Endodermal cell (in vitro differentiated cells): ENCODE measurements around the gene SUGT1. TPM values are rescaled to one million over a fixed set of nuclear protein-coding genes. Genes with fewer than 3 reads are reported as not detected.
"Not testable (repeated sequence)": the region's sequence is repeated elsewhere in the genome, so short reads cannot be mapped to it uniquely, and the experiment has no call there.

ENCODE experiments used
- DNase-seq: peaks from one replicate; pipeline ENCODE4 v3.0.0-alpha.2; 2017
- H3K27ac ChIP-seq: 2 replicates; pipeline ENCODE4 v1.5.1; 2013; ENCODE audit warnings: mild to moderate bottlenecking, low read depth, low read length, moderate library complexity
- H3K27me3 ChIP-seq: 2 replicates; pipeline ENCODE4 v1.6.1; 2013; ENCODE audit warnings: mild to moderate bottlenecking, low read length, moderate library complexity; ENCODE audit not compliant: insufficient read depth, control insufficient read depth, poor library complexity, severe bottlenecking
- H3K36me3 ChIP-seq: 2 replicates; pipeline ENCODE4 v1.7.0; 2013; ENCODE audit warnings: mild to moderate bottlenecking, low read length, moderate library complexity; ENCODE audit not compliant: control insufficient read depth, insufficient read depth
- H3K4me1 ChIP-seq: one replicate; pipeline ENCODE4 v1.7.0; 2013; ENCODE audit warnings: low read length; ENCODE audit not compliant: control insufficient read depth, insufficient read depth
- H3K4me3 ChIP-seq: 2 replicates; pipeline ENCODE4 v1.5.1; 2013; ENCODE audit warnings: mild to moderate bottlenecking, low read length, moderate library complexity
- H3K9ac ChIP-seq: 2 replicates; pipeline ENCODE4 v1.6.1; 2013; ENCODE audit warnings: mild to moderate bottlenecking, low read length, moderate library complexity; ENCODE audit not compliant: poor library complexity, severe bottlenecking; ENCODE audit errors: extremely low read depth
- H3K9me3 ChIP-seq: 2 replicates; pipeline ENCODE4 v1.6.1; 2013; ENCODE audit warnings: mild to moderate bottlenecking, low read length, moderate library complexity; ENCODE audit not compliant: control insufficient read depth
- H3K27ac Mint-ChIP-seq: 2 replicates; pipeline ENCODE4 v1.8.0; 2020; ENCODE audit warnings: mixed read lengths
- H3K27me3 Mint-ChIP-seq: 2 replicates; pipeline ENCODE4 v1.8.0; 2021; ENCODE audit warnings: mild to moderate bottlenecking, mixed read lengths; ENCODE audit not compliant: insufficient read depth
- H3K36me3 Mint-ChIP-seq: 2 replicates; pipeline ENCODE4 v1.8.0; 2020; ENCODE audit warnings: low read depth, mixed read lengths
- H3K4me1 Mint-ChIP-seq: 2 replicates; pipeline ENCODE4 v1.8.0; 2020; ENCODE audit warnings: mixed read lengths
- H3K4me3 Mint-ChIP-seq: 2 replicates; pipeline ENCODE4 v1.8.0; 2020; ENCODE audit warnings: mild to moderate bottlenecking, moderate library complexity, mixed read lengths
- H3K9me3 Mint-ChIP-seq: 2 replicates; pipeline ENCODE4 v1.8.0; 2020; ENCODE audit warnings: mild to moderate bottlenecking, mixed read lengths
- CTCF ChIP-seq: fragments of 200-600 bp; sonication (generic); conservative IDR thresholded peaks from 2 replicates; pipeline ENCODE4 v1.5.0; 2021; ENCODE audit warnings: antibody characterized with exemption, mild to moderate bottlenecking
- WGBS, 2 experiments: methylation state at CpG; one replicate each; pipeline versions ENCODE4 v1.1.5 to v1.1.7; 2013; ENCODE audit warnings: missing lambda C conversion rate in 2 of 2, mixed read lengths in 1 of 2; ENCODE audit not compliant: insufficient coverage in 1 of 2, insufficient read length in 1 of 2; 5-methylcytosine and 5-hydroxymethylcytosine counted together
- total RNA-seq, 2 donors: library from RNA; stranded (reverse); fragmentation: NEBNext Ultra II Directional in 1 of 2; extraction: Animal tissue kit (Norgen Biotek cat#: 25700) in 1 of 2; gene quantifications; 2 replicates in 1 of 2; 3 replicates in 1 of 2; pipeline ENCODE4 v1.2.1, GENCODE V29; 2021

SUGT1 gene
- total RNA-seq, 2 donors from 2014 or later: 73.3 to 85.8 TPM

DNA sequence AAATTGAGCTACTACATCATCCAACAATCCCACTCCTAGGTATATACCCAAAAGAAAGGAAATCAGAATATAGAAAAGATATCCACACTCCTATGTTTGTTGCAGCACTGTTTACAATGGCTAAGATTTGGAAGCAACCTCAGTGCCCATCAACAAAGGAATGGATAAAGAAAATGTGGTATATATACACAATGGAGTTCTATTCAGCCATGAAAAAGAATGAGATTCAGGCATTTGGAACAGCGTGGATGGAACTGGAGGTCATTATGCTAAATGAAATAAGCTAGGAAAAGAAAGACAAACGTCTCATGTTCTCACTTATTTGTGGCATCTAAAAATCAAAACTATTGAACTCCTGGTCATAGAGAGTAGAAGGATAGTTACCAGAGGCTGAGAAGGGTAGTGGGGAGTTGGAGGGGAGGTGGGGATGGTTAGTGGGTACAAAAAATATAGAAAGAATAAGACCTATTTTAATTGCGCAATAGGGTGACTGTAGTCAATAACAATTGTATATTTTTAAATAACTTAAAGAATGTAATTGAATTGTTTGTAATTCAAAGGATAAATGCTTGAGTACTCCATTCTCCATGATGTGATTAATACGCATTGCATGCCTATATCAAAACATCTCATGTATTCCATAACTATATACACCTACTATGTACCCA lies 37.4 kb upstream of the SUGT1 start:
- Mint-ChIP-seq H3K9me3 (peaks cover 9% of the 10 kb centered on the region), H3K4me3 (no peak overlapping the region), H3K4me1 (peaks cover 9% of the 10 kb centered on the region), H3K36me3 (no peaks in the 10 kb centered on the region), H3K27ac (no peak overlapping the region), H3K27me3 (peaks cover 4% of the 10 kb centered on the region)
- H3K9ac ChIP-seq: no peak overlapping the region
- H3K27ac ChIP-seq: no peak overlapping the region
- H3K27me3 ChIP-seq: peaks cover 5% of the 10 kb centered on the region
- no peaks in the 10 kb centered on the region for H3K36me3 ChIP-seq
- no peak for DNase-seq
- no peaks in the 10 kb centered on the region for H3K4me1 ChIP-seq
- H3K9me3 ChIP-seq: no peaks in the 10 kb centered on the region
- TF ChIP-seq CTCF: no peak
- WGBS, 2 experiments: 92 to 95% methylated on average over 1 to 4 of the region's 4 CpGs
- no peak overlapping the region for H3K4me3 ChIP-seq

DNA sequence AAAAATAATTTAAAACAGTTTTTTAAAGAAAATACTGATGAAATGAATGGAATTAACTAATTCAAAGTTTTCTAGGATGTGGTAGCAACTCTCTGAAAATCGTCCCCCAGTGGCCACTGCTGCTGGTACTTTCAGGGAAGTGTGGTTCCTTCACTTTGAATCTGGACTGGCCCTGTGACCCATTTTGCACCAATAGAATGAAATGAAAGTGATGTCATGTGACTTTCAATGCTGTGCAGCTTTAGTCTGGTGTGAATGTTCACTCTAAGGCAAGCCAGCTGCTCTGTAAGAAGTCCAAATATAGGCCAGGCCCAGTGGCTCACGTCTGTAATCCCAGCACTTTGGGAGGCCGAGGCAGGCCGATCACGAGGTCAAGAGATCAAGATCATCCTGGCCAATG lies 36.8 kb upstream of the SUGT1 start:
- no peak overlapping the region for H3K27ac ChIP-seq
- H3K36me3 ChIP-seq: no peaks in the 10 kb centered on the region
- H3K4me1 ChIP-seq: no peaks in the 10 kb centered on the region
- H3K9ac ChIP-seq: no peak overlapping the region
- Mint-ChIP-seq H3K27ac (no peak overlapping the region), H3K27me3 (peaks cover 4% of the 10 kb centered on the region), H3K9me3 (peaks cover 9% of the 10 kb centered on the region), H3K4me1 (peaks cover 9% of the 10 kb centered on the region), H3K36me3 (no peaks in the 10 kb centered on the region), H3K4me3 (no peak overlapping the region)
- TF ChIP-seq CTCF: no peak
- 93 to 98% methylated on average over 5 of the region's 5 CpGs for WGBS, 2 experiments
- peaks cover 5% of the 10 kb centered on the region for H3K27me3 ChIP-seq
- H3K4me3 ChIP-seq: no peak overlapping the region
- DNase-seq: no peak
- no peaks in the 10 kb centered on the region for H3K9me3 ChIP-seq

DNA sequence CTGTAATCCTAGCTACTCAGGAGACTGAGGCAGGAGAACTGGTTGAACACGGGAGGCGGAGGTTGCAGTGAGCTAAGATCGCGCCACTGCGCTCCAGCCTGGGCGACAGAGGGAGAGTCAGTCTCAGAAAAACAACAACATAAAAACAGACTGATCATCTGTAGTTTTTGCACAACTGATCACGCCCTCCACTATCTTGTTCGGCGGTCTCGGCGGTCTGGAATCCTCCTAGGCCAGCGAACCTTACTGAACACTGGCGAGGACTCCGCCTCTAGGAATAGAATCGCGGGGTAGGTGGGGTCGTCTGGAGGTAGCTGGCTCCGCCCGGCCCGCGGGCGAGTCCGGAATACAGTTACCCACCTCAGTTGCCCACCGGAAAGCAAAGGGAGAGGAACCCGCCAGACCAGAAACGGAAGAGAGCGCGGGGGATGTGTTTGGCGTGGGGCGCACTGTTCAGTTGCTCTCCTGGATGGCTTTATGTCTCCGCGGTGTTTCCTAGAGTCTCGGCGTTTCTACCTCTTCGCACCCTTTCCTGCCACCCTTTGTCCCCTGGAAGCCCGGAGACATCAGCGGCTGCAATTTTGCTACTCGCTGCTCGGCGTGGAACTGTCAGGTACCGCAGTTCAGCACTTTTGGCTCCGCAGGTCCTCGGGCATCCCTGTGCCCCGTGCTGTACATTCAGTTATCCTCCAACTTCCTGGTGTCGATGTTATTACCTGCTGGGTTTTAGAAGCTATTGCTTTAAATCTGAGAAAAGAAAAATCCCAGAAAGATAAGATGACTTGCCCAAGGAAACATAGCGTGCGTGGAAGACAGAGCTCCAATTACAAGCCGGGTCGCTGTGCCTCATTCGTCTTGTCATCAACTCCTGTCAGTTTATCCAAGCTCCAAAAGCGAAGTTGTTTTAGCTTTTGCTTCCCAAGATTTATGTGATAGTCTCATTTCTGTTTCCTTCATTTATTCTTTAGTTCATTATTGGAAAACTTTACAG lies 35.3 kb upstream of the SUGT1 start:
- Mint-ChIP-seq H3K27ac (peak overlapping the region; percentile 80), H3K4me3 (peak overlapping the region; percentile 92), H3K9me3 (peaks cover 9% of the 10 kb centered on the region), H3K27me3 (peaks cover 4% of the 10 kb centered on the region), H3K4me1 (peaks cover 9% of the 10 kb centered on the region), H3K36me3 (no peaks in the 10 kb centered on the region)
- no peaks in the 10 kb centered on the region for H3K4me1 ChIP-seq
- H3K4me3 ChIP-seq: peak overlapping the region; percentile 95
- H3K27me3 ChIP-seq: peaks cover 5% of the 10 kb centered on the region
- WGBS, 2 experiments: 9 to 14% methylated on average over 30 to 51 of the region's 51 CpGs
- peak overlapping the region; percentile 52 for H3K9ac ChIP-seq
- no peaks in the 10 kb centered on the region for H3K36me3 ChIP-seq
- DNase-seq: peak; percentile 95
- no peaks in the 10 kb centered on the region for H3K9me3 ChIP-seq
- peak overlapping the region; percentile 32 for H3K27ac ChIP-seq
- TF ChIP-seq CTCF: no peak

DNA sequence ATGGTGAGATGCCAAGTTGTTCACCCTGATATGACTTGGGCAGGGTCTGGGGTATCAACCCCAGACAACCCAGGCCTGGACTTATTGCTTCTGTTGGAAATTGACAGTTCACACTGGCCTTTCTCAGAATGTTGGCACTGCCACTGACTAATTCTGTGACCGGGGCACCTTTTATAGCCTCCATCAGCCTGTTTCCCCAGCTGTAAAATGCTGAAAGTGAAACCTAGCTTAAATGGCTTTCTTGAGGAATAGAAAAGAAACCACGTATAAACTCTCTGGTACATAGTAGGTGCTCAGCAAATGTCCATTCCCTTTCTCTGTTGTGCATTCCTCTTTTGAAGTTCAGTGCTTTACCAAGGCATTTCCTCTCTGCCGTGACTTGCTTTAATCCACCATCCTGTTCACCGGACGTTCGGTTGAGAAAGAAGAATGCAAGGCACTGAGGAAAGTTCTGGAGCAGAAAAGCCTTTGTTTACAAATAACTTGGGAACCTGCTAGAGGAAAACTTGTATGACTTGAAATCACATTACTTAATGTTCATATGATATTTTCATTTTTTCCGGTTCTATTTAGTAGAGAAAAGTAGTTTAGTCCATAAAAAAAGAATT lies 21.4 kb upstream of the SUGT1 start:
- not testable (repeated sequence) for H3K27me3 ChIP-seq, H3K9me3 Mint-ChIP-seq, H3K4me1 ChIP-seq, H3K27ac Mint-ChIP-seq, H3K27me3 Mint-ChIP-seq, H3K4me1 Mint-ChIP-seq, H3K9me3 ChIP-seq, DNase-seq, H3K4me3 ChIP-seq, H3K9ac ChIP-seq, H3K27ac ChIP-seq, H3K4me3 Mint-ChIP-seq
- H3K36me3 Mint-ChIP-seq: peaks cover 30% of the 10 kb centered on the region
- WGBS, 2 experiments: 97 to 100% methylated on average over 2 to 6 of the region's 7 CpGs
- peaks cover 36% of the 10 kb centered on the region for H3K36me3 ChIP-seq
